ENCODE measurements around the gene VPS11.

VPS11 gene

DNA sequence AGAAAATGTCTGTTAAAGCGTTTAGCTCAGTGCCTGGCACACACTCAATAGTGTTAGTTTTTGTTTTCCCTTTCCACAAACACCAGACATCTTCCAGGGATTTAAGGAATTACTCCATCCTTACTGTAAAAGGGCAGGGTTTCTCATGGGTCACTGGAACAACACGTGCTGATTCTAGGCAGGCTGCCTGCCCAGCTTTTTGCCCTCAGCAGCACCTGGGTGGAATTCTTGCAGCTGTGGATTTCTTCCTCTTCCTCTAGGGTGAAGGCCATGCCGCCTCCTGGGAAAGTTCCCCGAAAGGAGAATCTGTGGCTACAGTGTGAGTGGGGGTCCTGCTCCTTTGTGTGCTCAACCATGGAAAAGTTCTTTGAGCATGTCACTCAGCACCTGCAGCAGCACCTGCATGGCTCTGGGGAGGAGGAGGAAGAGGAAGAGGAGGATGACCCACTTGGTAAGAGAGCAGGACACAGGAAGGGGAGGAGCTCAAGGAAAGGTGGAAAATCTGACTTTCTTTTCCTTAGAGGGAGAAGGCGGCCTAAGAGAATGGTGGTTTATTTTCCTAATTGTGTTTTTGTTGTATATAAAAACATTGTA lies 59.2 kb downstream of the VPS11 start:
- no peak for DNase-seq

DNA sequence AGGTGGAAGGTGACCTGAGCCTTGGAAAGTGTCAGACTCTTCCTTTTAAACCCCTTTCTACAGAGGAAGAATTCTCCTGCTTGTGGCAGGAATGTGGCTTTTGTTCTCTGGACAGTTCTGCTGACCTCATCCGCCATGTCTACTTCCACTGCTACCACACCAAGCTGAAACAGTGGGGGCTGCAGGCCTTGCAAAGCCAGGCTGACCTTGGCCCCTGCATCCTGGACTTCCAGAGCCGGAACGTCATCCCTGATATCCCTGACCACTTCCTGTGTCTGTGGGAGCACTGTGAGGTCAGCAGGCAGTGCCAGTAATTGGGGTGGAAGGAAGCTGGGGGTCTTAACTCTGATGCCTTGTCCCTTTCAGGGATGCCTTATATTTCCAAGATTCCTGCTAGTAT lies 63.0 kb downstream of the VPS11 start:
- no peak for DNase-seq
